ENCODE measurements around the gene PSMA5. TPM values are rescaled to one million over a fixed set of nuclear protein-coding genes. Genes with fewer than 3 reads are reported as not detected.

PSMA5 gene
- total RNA-seq, 2 donors from 2014 or later = 117 to 122 TPM

- H3K9me3 ChIP-seq (ENCODE audit: control insufficient read depth, low read length) = no peaks in the 10 kb centered on the region
- peaks cover 1% of the 10 kb centered on the region for H3K4me1 Mint-ChIP-seq
- H3K27me3 ChIP-seq (ENCODE audit: control insufficient read depth, insufficient read depth, low read length, poor library complexity, severe bottlenecking) = no peaks in the 10 kb centered on the region
- H3K27me3 Mint-ChIP-seq (ENCODE audit: insufficient read depth) = no peaks in the 10 kb centered on the region
- 96 to 100% methylated on average over 3 to 4 of the region's 4 CpGs for WGBS, 2 experiments (ENCODE audit: insufficient coverage in 1 of 2, insufficient read length in 1 of 2)
- no peaks in the 10 kb centered on the region for H3K4me1 ChIP-seq (ENCODE audit: control insufficient read depth, insufficient read depth, low read length)
- DNase-seq = no peak
- no peak overlapping the region for H3K27ac Mint-ChIP-seq
- TF ChIP-seq CTCF (conservative IDR thresholded peaks at IDR 0.05) = no peak
- H3K9me3 Mint-ChIP-seq = no peaks in the 10 kb centered on the region
- H3K4me3 ChIP-seq (ENCODE audit: low read length) = no peak overlapping the region
- peaks cover 32% of the 10 kb centered on the region for H3K36me3 Mint-ChIP-seq (ENCODE audit: low read depth)
- no peak overlapping the region for H3K4me3 Mint-ChIP-seq
- peaks cover 40% of the 10 kb centered on the region for H3K36me3 ChIP-seq (ENCODE audit: control insufficient read depth, insufficient read depth, low read length)
- no peak overlapping the region for H3K27ac ChIP-seq (ENCODE audit: low read depth, low read length)
- H3K9ac ChIP-seq (ENCODE audit: extremely low read depth, low read length, poor library complexity, severe bottlenecking) = no peak overlapping the region
These were observed 76.1 kb downstream of the PSMA5 start for GRCh38 chr1:109350182-109350581.

Other genes starting within 250 kb of the PSMA5 start
- 100 to 1,000 TPM; 100 to 101 TPM for gene SARS1, start 212.5 kb downstream of the PSMA5 start, total RNA-seq
- 10 to 100 TPM; 16.1 to 20.2 TPM for gene CELSR2, start 176.9 kb downstream of the PSMA5 start, total RNA-seq
- 10 to 100 TPM; 38.5 to 72.7 TPM for gene PSRC1, start 143.3 kb downstream of the PSMA5 start, total RNA-seq
- not detected for gene MYBPHL, start 119.4 kb downstream of the PSMA5 start, total RNA-seq
- gene SORT1, start 28.5 kb downstream of the PSMA5 start, total RNA-seq = 10 to 100 TPM; 44.9 to 46.2 TPM
- gene SYPL2, start 40.1 kb upstream of the PSMA5 start, total RNA-seq = under 1 TPM in 1 of 2 donors, not detected in 1; 0.64 TPM
- 1 to 10 TPM; 5.1 to 6.1 TPM for gene ATXN7L2, start 57.5 kb upstream of the PSMA5 start, total RNA-seq
- gene CYB561D1, start 67.6 kb upstream of the PSMA5 start, total RNA-seq = 1 to 10 TPM; 4.8 to 6.5 TPM
- 1 to 10 TPM; 2.4 to 2.7 TPM for gene AMIGO1, start 83.3 kb upstream of the PSMA5 start, total RNA-seq
- gene GPR61, start 113.4 kb upstream of the PSMA5 start, total RNA-seq = under 1 TPM in 1 of 2 donors, not detected in 1; 0.93 TPM
- 10 to 100 TPM; 10.1 to 10.9 TPM for gene GNAI3, start 122.2 kb upstream of the PSMA5 start, total RNA-seq
- not detected for gene GNAT2, start 193.2 kb upstream of the PSMA5 start, total RNA-seq
- 10 to 100 TPM; 55.7 to 69.3 TPM for gene AMPD2, start 193.4 kb upstream of the PSMA5 start, total RNA-seq
- 10 to 100 TPM; 20.1 to 28.5 TPM for gene GSTM4, start 229.7 kb upstream of the PSMA5 start, total RNA-seq
- gene GSTM2, start 241.6 kb upstream of the PSMA5 start, total RNA-seq = 10 to 100 TPM; 18.4 to 30.3 TPM

Data from endodermal cell (in vitro differentiated cells).